GM12872 (cell line): ENCODE data around the gene SPINK1.

ENCODE experiments used
- CTCF ChIP-seq: IDR thresholded peaks from 3 replicates; pipeline ENCODE4 v1.5.1; 2011; ENCODE audit warnings: low read depth, mild to moderate bottlenecking, low read length, moderate library complexity; ENCODE audit not compliant: insufficient read depth

The SPINK1 gene

GRCh38 chr5:147854894-147855773, 23.7 kb upstream of the SPINK1 start:
- TF ChIP-seq CTCF = no peak

GRCh38 chr5:147854331-147854730, 22.9 kb upstream of the SPINK1 start:
- TF ChIP-seq CTCF = no peak

GRCh38 chr5:147853372-147853987, 22.0 kb upstream of the SPINK1 start:
- no peak for TF ChIP-seq CTCF

GRCh38 chr5:147852365-147852764, 20.9 kb upstream of the SPINK1 start:
- TF ChIP-seq CTCF = no peak

- no peak for TF ChIP-seq CTCF
Observed at GRCh38 chr5:147851578-147851977, 20.1 kb upstream of the SPINK1 start.

GRCh38 chr5:147849226-147849625, 17.8 kb upstream of the SPINK1 start:
- no peak for TF ChIP-seq CTCF

- no peak for TF ChIP-seq CTCF
Observed at GRCh38 chr5:147845618-147846017, 14.1 kb upstream of the SPINK1 start.
